NCI-H2227 treated with DMSO at 0.1 percent for 48 hours (cell line): ENCODE measurements around the gene NCK2.

ENCODE experiments used
- DNase-seq: peaks from one replicate; lab custom pipeline; 2025; lab: John Stamatoyannopoulos, UW

The NCK2 gene

DNA sequence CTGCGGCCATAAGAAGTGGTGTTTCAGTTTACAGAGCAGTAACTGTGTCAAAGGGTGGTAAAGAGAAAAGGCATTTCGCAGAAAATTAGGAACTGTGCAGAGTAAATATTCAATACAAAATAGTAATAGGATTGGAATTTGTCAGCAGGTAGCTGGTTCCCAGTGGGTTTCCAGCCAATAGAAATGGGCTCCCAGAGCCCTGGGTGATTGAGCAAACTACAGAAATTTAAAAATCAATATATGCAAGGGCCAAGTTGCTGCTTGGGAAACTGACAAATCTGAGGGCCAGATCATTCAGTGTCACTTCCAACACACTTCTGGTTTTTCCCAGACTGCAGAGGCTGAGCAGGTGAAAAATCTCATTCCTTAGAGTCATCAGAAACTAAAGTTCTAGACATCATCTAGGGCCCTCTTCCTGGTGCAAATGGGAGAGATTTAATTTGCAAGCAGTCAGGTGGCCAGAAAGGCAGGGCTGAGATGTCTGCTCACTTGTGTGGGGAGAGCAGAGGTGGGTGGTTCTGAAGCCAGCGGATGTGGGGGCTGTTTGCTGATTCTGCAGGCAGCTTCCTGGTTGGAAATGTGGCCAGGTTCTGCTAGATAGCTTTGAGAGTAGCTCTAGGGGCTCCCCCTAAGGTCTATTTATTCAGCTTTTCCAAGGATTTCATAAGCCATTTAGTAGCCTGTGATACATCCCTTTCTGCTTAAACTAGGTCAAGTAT lies 182.4 kb downstream of the NCK2 start:
- no peak for DNase-seq

DNA sequence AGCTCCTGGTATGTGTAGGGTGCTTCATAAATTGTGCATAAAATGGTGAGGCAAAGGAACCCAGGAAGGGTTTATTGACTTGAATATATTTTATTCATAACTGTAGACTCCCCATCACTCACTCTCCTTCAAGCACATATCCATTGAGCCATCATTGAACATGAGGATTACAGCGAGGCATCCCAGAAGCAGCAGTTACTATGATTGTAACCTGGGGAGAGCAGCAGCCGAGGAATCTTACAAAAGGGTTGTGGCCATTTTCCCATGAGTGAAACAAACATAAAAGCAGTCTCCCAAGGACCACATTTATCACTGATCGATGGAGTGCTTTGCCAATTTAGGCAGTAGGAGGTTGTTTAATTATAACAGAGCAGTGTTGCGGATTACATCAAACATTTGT lies 183.4 kb downstream of the NCK2 start:
- DNase-seq: no peak

DNA sequence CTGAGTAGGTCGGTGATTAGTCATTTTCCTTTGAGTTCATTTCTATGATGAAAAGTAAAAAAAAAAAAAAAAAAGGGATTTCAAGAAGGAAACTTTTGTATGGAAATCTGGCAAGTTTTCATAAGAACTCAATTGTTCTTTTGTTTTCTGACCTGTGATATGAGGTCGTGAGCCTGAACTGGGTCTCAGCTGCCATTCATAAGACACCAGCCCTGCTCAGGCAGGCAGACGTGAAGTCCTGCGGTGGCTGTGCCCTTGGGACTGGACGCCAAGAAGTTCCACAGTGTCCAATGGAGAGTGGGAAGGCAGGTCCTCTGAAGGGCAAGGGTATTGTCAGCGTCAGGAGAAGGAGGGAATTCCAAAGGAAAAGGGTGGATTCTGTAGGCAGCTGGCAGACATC lies 183.9 kb downstream of the NCK2 start:
- no peak for DNase-seq

DNA sequence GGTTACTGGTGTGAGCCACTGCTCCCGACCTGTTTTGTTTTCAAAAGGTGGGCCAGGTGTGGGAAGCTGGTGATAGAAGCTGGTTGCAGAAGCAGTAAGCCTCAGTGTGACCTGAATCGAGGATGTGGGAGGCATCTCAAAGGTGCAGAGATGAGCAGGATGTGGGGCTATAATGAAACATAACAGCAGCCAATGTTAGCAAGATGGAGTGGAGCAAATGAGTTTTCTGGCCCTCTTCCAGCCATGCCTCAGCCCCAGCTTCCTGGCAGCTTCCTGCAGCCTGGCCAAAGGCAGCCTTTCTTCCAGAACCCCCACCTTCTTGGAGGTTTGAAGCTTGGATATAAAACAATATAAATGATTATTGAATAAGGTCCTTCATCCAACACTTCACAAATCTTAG lies 184.8 kb downstream of the NCK2 start:
- no peak for DNase-seq

DNA sequence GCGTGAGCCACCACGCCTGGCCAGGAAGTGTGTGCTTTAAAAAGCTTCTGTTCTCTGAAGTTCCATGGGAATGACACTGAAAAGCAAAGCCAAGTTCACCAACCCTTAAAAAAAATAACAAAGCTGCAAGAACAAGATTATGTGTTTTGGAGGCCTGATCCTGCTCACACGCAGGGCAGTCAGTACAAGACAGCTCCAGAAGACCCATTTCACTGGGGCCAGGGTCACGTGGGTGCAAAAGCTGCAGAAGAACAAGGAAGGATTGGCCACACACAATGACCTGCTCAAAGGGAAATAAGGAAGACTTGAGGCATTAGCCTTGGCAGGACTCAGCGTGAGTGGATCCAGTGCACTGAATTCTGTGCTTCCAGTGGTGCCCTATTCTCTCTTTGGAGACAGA lies 187.9 kb downstream of the NCK2 start:
- DNase-seq: no peak

DNA sequence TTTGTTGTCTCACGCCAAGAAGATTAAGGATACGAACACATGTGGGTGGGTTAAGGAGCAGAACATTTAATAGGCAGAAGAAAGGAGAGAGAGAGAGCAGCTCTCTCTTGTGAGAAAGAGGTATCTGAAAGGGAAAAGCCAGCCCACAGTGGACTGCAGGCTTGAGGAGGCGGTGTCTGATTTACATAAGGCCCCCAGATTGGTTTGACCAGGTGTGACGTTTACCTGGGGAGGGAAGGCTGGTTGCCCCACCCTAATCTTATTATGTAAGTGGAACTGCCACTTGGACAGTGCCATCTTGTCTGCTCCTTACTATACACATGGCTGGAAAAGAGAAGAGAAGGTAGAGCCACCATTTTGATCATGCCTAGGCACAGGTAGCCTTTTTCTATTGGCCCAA lies 189.2 kb downstream of the NCK2 start:
- no peak for DNase-seq

DNA sequence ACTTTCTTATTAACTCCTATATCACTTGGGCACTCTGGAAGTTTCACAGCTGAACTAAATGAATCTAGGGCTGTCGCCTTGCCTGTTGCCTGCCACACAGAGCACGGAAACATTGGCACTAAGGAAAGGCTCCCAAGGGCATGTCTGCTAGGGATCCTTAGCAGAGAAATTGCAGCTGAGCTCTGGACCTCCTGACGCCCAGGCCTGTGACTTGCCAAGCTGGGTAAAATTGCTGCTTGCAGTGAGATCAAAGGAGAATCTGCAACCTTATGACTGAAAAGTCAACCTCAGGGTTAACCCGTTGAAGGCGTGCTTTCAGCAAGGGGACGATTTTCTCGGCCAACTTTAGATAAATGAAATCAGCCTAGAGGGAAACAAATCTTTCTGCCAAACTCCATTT lies 189.8 kb downstream of the NCK2 start:
- no peak for DNase-seq

DNA sequence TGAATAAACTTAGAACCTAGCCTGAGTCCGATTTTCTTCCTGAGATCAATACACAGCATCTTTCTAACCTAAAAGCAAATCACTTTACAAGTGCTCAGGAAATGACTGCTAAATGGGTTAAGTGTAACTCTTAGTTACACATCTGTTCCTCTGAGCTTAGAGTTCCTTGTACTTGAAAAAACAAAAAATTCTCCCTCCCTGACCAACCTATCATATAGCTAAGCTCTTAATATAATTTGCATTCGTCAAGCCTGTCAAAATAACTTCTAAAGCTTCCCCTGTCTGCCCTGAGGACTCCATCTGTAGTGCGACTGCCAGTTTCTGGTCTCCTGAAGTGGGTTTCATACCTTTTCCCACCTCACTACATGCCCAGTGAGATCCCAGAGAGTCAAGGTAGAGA lies 190.4 kb downstream of the NCK2 start:
- DNase-seq: no peak

DNA sequence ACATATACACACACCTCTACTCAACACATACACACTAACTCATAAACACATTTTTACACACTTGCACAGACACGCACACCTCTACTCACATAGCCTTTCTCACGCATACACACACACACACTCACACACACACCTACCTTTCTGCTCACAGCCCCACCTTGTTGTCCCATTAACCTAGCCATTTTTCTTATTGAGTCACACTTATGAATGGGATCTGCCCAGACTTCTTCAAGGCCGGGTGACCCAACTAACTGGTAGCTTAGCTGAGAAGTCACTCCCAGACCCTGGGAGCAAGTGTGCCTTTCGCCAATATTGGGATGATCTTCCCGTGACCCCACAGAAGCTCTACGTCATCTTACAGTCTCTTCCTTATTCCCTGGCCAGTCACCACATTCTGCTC lies 192.2 kb downstream of the NCK2 start:
- DNase-seq: no peak

DNA sequence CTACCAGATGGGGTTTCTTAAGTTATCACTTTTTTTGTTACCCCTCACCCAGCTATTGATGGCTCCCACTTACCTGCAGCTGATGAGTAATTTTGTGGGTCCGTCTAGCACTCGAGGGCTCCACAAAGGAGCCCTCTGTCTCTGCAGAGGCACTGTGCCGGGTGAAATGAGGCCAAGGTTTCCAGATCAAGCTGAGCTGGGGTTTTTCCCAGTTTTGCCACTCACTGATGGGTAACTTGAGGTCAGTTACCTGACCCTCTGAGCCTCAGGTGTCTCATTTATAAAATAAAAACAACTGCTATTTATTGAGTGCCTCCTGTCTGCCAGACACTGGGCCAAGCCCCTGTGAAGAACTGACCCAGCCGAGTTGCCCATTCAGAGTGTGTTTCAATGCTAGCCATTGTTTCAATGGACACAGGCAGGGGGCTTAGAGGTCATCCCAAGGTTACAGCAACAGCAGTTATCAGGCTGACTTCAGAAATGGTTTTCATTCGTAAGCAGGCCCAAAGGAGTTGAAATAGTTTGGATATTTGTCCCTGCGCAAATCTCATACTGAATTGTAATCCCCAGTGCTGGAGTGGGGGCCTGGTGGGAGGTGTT lies 192.9 kb downstream of the NCK2 start:
- DNase-seq: no peak
